Measurements from ENCODE around the gene ST3GAL3. TPM values are rescaled to one million over a fixed set of nuclear protein-coding genes. Genes with fewer than 3 reads are reported as not detected.
"Not testable (repeated sequence)": the region's sequence is repeated elsewhere in the genome, so short reads cannot be mapped to it uniquely, and the experiment has no call there.

The ST3GAL3 gene
- total and polyA plus RNA-seq, 4 donors = 20.2 to 32.0 (median 27.0) TPM

DNA sequence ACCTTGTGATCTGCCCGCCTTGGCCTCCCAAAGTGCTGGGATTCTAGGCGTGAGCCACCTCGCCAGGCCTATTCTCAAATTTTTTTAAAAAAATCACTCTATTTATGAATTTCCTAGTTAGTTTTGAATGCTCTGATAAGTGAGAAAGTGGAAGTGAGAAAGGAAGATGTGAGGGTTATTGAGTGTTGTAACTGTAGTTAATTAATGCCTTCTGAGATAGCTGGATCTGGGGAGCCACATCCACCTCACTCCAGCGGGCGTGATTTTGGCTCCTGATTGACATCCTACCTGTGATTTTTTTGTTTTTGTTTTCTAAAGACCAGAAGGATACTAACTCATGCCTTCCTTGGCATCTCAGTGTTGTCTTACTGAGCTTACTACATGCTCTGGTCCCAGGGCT is 65.6 kb downstream of the ST3GAL3 start:
- no peak for DNase-seq
- Histone ChIP-seq H3K4me3 (ENCODE audit: low read length in 2 of 2) (no peak overlapping the region), H3K9me3 (ENCODE audit: control insufficient read depth, low read length) (no peaks in the 10 kb centered on the region), H3K4me1 (ENCODE audit: control insufficient read depth in 1 of 2, insufficient read depth in 2 of 2, low read length in 2 of 2) (no peaks in the 10 kb centered on the region), H3K27me3 (ENCODE audit: control insufficient read depth in 1 of 2, insufficient read depth in 2 of 2, low read length in 1 of 2) (no peaks in the 10 kb centered on the region), H3K27ac (ENCODE audit: low read depth in 1 of 2, low read length in 2 of 2) (no peak overlapping the region), H3K36me3 (ENCODE audit: control insufficient read depth in 1 of 2, insufficient read depth in 2 of 2, low read length in 1 of 2) (no peaks in the 10 kb centered on the region)
- WGBS, 2 donors = 97 to 98% methylated on average over 5 of the region's 5 CpGs
- ATAC-seq (ENCODE audit: low FRiP score) = no peak
- intact Hi-C loops (cut with DNase I) = no loop called here

DNA sequence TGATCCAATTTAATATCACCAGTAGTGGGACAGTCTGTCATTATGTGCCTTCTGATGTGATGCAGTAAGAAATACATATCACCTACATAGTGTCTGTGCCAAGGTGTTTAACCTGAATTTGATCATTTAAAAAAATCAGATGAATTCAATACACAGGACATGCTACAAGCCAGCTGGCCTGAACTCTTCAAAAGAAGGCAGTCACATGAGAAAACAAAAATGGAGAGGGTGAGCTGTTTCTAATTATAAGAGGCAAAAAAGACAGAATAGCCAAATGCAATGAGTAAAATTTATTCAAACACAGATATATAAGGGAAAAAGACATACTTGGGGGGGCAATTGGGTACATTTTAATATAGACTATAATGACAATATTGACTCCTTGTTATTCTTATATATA is 66.5 kb downstream of the ST3GAL3 start:
- ATAC-seq (ENCODE audit: low FRiP score) (no peak), DNase-seq (no peak)
- no peaks in the 10 kb centered on the region for H3K27me3 ChIP-seq (ENCODE audit: control insufficient read depth in 1 of 2, insufficient read depth in 2 of 2, low read length in 1 of 2)
- H3K9me3 ChIP-seq (ENCODE audit: control insufficient read depth, low read length) = no peaks in the 10 kb centered on the region
- no peaks in the 10 kb centered on the region for H3K4me1 ChIP-seq (ENCODE audit: control insufficient read depth in 1 of 2, insufficient read depth in 2 of 2, low read length in 2 of 2)
- no peak overlapping the region for H3K4me3 ChIP-seq (ENCODE audit: low read length in 2 of 2)
- H3K27ac ChIP-seq (ENCODE audit: low read depth in 1 of 2, low read length in 2 of 2) = no peak overlapping the region
- H3K36me3 ChIP-seq (ENCODE audit: control insufficient read depth in 1 of 2, insufficient read depth in 2 of 2, low read length in 1 of 2) = no peaks in the 10 kb centered on the region
- intact Hi-C loops (cut with DNase I) = no loop called here

DNA sequence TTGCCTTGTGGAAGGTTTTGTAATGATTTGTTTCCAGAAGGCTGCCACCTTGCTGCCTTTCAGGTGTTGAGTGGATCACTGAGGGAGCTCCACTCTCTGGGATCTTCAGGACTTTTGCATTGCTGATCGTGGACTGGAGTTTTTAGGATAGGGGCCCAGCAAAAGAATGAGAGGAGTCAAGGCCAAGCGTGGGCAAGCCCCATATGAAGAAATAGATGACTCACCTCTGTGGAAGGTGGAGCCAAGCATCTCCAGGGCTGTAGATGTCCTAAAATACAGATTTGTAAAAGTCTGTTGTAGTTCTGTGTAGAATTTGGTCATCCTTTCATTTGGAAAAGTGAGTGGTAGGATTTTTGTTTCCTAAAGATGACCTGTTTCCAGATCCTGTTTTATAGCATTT is 67.0 kb downstream of the ST3GAL3 start:
- no peaks in the 10 kb centered on the region for H3K9me3 ChIP-seq (ENCODE audit: control insufficient read depth, low read length)
- no peaks in the 10 kb centered on the region for H3K36me3 ChIP-seq (ENCODE audit: control insufficient read depth in 1 of 2, insufficient read depth in 2 of 2, low read length in 1 of 2)
- H3K27me3 ChIP-seq (ENCODE audit: control insufficient read depth in 1 of 2, insufficient read depth in 2 of 2, low read length in 1 of 2) = no peaks in the 10 kb centered on the region
- no peak for DNase-seq
- intact Hi-C loops (cut with DNase I) = no loop called here
- no peaks in the 10 kb centered on the region for H3K4me1 ChIP-seq (ENCODE audit: control insufficient read depth in 1 of 2, insufficient read depth in 2 of 2, low read length in 2 of 2)
- ATAC-seq (ENCODE audit: low FRiP score) = no peak
- 43 to 52% methylated on average over 2 of the region's 2 CpGs for WGBS, 2 donors
- no peak overlapping the region for H3K27ac ChIP-seq (ENCODE audit: low read depth in 1 of 2, low read length in 2 of 2)
- no peak overlapping the region for H3K4me3 ChIP-seq (ENCODE audit: low read length in 2 of 2)

DNA sequence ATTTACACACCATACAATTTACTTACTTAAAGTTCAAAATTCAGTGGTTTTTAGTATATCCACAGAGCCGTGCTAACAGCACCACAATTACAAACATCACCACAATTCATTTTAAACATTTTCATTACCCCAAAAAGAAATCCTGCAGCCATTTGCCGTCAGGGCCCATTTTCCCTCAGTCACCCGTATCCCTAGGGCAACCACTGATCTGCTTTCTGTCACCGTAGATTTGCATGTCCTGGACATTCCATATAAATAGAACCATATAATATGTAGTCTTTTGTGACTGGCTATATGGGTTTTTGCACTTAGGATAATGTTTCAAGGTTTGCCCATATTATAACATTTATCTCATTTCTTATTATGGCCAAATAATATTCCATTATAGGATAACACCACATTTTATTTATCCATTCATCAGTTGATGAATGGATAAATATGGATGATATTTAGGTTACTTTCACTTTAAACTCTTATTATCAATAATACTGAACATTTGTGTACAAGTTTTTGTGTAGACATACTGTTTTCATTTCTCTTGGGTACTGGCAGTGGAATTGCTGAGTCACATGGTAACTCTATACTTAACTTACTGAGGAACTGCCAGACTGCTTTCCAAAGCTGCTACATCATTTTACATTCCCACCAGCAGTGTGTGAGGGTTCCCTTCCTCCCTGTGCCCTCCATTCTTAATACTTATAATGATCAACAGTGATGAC is 68.9 kb downstream of the ST3GAL3 start:
- no peaks in the 10 kb centered on the region for H3K4me1 ChIP-seq (ENCODE audit: control insufficient read depth in 1 of 2, insufficient read depth in 2 of 2, low read length in 2 of 2)
- H3K27ac ChIP-seq (ENCODE audit: low read depth in 1 of 2, low read length in 2 of 2) = no peak overlapping the region
- intact Hi-C loops (cut with DNase I) = no loop called here
- H3K4me3 ChIP-seq (ENCODE audit: low read length in 2 of 2) = no peak overlapping the region
- 91 to 92% methylated on average over 4 of the region's 4 CpGs for WGBS, 2 donors
- H3K36me3 ChIP-seq (ENCODE audit: control insufficient read depth in 1 of 2, insufficient read depth in 2 of 2, low read length in 1 of 2) = no peaks in the 10 kb centered on the region
- H3K9me3 ChIP-seq (ENCODE audit: control insufficient read depth, low read length) = no peaks in the 10 kb centered on the region
- H3K27me3 ChIP-seq (ENCODE audit: control insufficient read depth in 1 of 2, insufficient read depth in 2 of 2, low read length in 1 of 2) = no peaks in the 10 kb centered on the region
- ATAC-seq (ENCODE audit: low FRiP score) (no peak), DNase-seq (no peak)

DNA sequence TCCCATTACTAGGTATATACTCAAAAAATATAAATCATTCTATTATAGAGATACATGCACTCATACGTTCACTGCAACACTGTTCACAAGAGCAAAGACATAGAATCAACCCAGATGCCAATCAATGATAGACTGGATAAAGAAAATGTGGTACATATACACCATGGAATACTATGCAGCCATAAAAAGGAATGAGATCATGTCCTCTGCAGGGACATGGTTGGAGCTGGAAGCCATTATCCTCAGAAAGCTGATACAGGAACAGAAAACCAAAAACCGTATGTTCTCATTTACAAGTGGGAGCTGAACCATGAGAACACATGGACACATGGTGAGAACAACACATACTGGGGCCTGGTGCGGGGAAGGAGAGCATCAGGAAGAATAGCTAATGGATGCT is 70.6 kb downstream of the ST3GAL3 start:
- H3K4me1 ChIP-seq (ENCODE audit: control insufficient read depth in 1 of 2, insufficient read depth in 2 of 2, low read length in 2 of 2); ATAC-seq (ENCODE audit: low FRiP score); intact Hi-C loops (cut with DNase I); H3K9me3 ChIP-seq (ENCODE audit: control insufficient read depth, low read length); DNase-seq; H3K36me3 ChIP-seq (ENCODE audit: control insufficient read depth in 1 of 2, insufficient read depth in 2 of 2, low read length in 1 of 2); H3K27ac ChIP-seq (ENCODE audit: low read depth in 1 of 2, low read length in 2 of 2); H3K27me3 ChIP-seq (ENCODE audit: control insufficient read depth in 1 of 2, insufficient read depth in 2 of 2, low read length in 1 of 2); H3K4me3 ChIP-seq (ENCODE audit: low read length in 2 of 2): not testable (repeated sequence)
- 96 to 97% methylated on average over 3 of the region's 3 CpGs for WGBS, 2 donors

DNA sequence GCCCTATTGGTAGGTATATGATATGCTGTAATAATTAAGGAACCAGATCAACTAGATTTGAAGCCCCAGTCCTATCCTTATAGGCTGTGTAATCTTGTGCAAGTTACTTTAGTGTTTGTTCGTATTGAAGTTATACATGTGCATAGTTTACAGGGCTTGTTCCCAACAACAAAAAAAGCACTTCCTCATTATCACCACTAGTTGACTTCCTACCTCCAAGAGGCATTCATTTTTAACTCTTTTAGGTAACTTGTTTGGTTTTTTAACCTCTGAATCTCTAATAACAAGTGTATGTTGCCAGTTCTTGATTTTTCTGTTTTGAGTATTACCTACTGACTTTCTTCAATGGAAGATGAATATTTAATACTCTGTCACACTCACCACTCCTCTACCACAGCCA is 71.9 kb downstream of the ST3GAL3 start:
- no peak for DNase-seq
- no peak for ATAC-seq (ENCODE audit: low FRiP score)
- H3K4me1 ChIP-seq (ENCODE audit: control insufficient read depth in 1 of 2, insufficient read depth in 2 of 2, low read length in 2 of 2) = no peaks in the 10 kb centered on the region
- H3K4me3 ChIP-seq (ENCODE audit: low read length in 2 of 2) = no peak overlapping the region
- H3K27ac ChIP-seq (ENCODE audit: low read depth in 1 of 2, low read length in 2 of 2) = no peak overlapping the region
- intact Hi-C loops (cut with DNase I) = no loop called here
- WGBS, 2 donors = 97 to 100% methylated on average over 1 of the region's 1 CpG
- no peaks in the 10 kb centered on the region for H3K9me3 ChIP-seq (ENCODE audit: control insufficient read depth, low read length)
- no peaks in the 10 kb centered on the region for H3K36me3 ChIP-seq (ENCODE audit: control insufficient read depth in 1 of 2, insufficient read depth in 2 of 2, low read length in 1 of 2)
- H3K27me3 ChIP-seq (ENCODE audit: control insufficient read depth in 1 of 2, insufficient read depth in 2 of 2, low read length in 1 of 2) = no peaks in the 10 kb centered on the region

DNA sequence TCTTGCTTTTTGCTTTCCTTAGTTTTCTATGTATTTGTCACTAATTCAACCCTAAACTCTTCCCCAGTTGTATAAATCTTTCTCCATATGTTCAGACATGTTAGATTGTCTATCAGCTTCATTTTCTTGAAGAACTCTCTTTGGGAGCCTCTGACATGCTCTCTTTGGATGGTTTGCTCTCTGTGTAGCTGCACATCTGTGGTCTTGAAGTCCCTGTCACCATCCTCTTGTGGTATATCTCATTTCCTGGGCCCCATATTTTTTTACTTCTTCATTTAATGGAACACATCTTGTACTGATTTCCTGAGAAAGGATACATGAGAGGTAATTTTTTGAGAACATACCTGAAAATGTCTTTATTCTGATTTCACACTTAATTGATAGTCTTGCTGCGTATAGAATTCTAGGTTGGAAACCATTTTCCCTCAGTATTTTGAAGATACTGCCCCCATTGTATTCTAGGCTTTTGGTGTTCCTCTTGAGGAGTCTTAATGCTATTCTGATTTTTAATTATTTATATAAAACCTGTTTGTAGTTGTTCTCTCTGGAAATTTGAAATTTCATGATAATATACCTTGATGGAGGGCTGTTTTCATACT is 72.6 kb downstream of the ST3GAL3 start:
- DNase-seq (no peak), ATAC-seq (ENCODE audit: low FRiP score) (no peak)
- intact Hi-C loops (cut with DNase I) = no loop called here
- 99 to 100% methylated on average over 1 of the region's 1 CpG for WGBS, 2 donors
- Histone ChIP-seq H3K4me3 (ENCODE audit: low read length in 2 of 2) (no peak overlapping the region), H3K4me1 (ENCODE audit: control insufficient read depth in 1 of 2, insufficient read depth in 2 of 2, low read length in 2 of 2) (no peaks in the 10 kb centered on the region), H3K9me3 (ENCODE audit: control insufficient read depth, low read length) (no peaks in the 10 kb centered on the region), H3K36me3 (ENCODE audit: control insufficient read depth in 1 of 2, insufficient read depth in 2 of 2, low read length in 1 of 2) (no peaks in the 10 kb centered on the region), H3K27ac (ENCODE audit: low read depth in 1 of 2, low read length in 2 of 2) (no peak overlapping the region), H3K27me3 (ENCODE audit: control insufficient read depth in 1 of 2, insufficient read depth in 2 of 2, low read length in 1 of 2) (no peaks in the 10 kb centered on the region)

DNA sequence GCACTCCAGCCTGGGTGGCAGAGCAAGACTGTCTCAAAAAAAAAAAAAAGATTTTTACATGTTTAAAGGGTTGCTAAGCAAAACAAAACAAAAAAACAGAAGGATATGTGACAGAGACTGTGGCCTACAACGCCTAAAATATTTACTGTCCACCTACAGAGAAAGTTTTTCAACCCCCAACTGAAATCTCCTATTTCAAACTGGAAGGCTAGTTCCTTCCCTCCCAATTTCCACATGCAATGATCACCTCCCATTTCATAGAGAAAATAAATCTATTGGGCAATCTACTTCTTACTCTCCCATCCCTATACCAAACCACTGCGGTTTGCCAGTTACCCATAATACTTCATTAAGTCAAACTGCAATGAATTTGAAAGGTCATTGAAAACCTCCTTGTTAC is 74.2 kb downstream of the ST3GAL3 start:
- no peak overlapping the region for H3K4me3 ChIP-seq (ENCODE audit: low read length in 2 of 2)
- 89 to 90% methylated on average over 2 of the region's 2 CpGs for WGBS, 2 donors
- no peak for DNase-seq
- H3K9me3 ChIP-seq (ENCODE audit: control insufficient read depth, low read length) = no peaks in the 10 kb centered on the region
- ATAC-seq (ENCODE audit: low FRiP score) = no peak
- intact Hi-C loops (cut with DNase I) = no loop called here
- H3K36me3 ChIP-seq (ENCODE audit: control insufficient read depth in 1 of 2, insufficient read depth in 2 of 2, low read length in 1 of 2) = peaks cover 0 to 2% of the 10 kb centered on the region in 2 donors
- no peak overlapping the region for H3K27ac ChIP-seq (ENCODE audit: low read depth in 1 of 2, low read length in 2 of 2)
- no peaks in the 10 kb centered on the region for H3K27me3 ChIP-seq (ENCODE audit: control insufficient read depth in 1 of 2, insufficient read depth in 2 of 2, low read length in 1 of 2)
- no peaks in the 10 kb centered on the region for H3K4me1 ChIP-seq (ENCODE audit: control insufficient read depth in 1 of 2, insufficient read depth in 2 of 2, low read length in 2 of 2)

DNA sequence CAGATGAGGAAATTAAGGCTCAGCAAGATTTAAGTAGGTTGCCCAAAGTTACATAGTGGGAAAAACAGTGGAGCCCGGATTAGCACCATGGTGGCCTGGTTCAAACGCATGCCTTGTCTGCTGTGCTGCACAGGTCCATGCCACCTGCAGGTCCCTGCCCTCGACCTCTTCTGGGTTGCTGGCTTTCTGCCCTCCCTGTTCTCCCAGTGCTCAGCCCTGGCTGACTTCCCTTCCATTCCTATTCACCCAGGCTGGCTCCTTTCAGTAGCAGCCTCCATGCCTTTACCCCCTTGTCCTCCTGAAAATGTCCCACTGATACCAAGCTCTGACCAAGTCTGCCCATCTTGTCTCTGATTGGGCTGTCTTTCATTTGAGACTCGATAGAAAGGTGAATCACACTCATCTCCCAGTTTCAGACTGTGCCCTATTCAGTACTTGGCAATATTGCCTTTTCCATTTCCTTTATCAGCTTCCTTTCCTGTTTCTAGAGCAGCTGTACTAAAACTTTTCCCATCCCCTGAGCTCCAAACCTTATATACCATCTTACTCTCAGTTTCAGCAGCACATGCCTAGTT is 75.8 kb downstream of the ST3GAL3 start:
- Histone ChIP-seq H3K27me3 (ENCODE audit: control insufficient read depth in 1 of 2, insufficient read depth in 2 of 2, low read length in 1 of 2) (no peaks in the 10 kb centered on the region), H3K9me3 (ENCODE audit: control insufficient read depth, low read length) (no peaks in the 10 kb centered on the region), H3K36me3 (ENCODE audit: control insufficient read depth in 1 of 2, insufficient read depth in 2 of 2, low read length in 1 of 2) (peaks cover 0 to 2% of the 10 kb centered on the region in 2 donors), H3K4me3 (ENCODE audit: low read length in 2 of 2) (no peak overlapping the region), H3K27ac (ENCODE audit: low read depth in 1 of 2, low read length in 2 of 2) (no peak overlapping the region), H3K4me1 (ENCODE audit: control insufficient read depth in 1 of 2, insufficient read depth in 2 of 2, low read length in 2 of 2) (peaks cover 0 to 1% of the 10 kb centered on the region in 2 donors)
- intact Hi-C loops (cut with DNase I) = no loop called here
- WGBS, 2 donors = 81 to 83% methylated on average over 4 of the region's 4 CpGs
- DNase-seq = no peak
- ATAC-seq (ENCODE audit: low FRiP score) = no peak
